HepG2 (cell line): ENCODE measurements around the gene UGGT1. TPM values are rescaled to one million over a fixed set of nuclear protein-coding genes. Genes with fewer than 3 reads are reported as not detected.

Experiments
- AKNA ChIP-seq: sonication (generic); formaldehyde crosslinking; IDR thresholded peaks from 2 replicates; pipeline ENCODE4 v1.4.0; 2020; ENCODE audit warnings: missing genetic modification reagents, borderline replicate concordance
- BCL6 ChIP-seq: IDR thresholded peaks from 2 replicates; pipeline ENCODE4 v1.6.1; 2016; ENCODE audit warnings: missing genetic modification reagents, missing compliant biosample characterization
- KDM6A ChIP-seq: IDR thresholded peaks from 2 replicates; pipeline ENCODE4 v1.6.1; 2016; ENCODE audit warnings: low read depth
- NCOA2 ChIP-seq: sonication (generic); formaldehyde crosslinking; IDR thresholded peaks from 2 replicates; pipeline ENCODE4 v1.8.0; 2022; ENCODE audit warnings: inconsistent platforms
- NFE2L1 ChIP-seq: sonication (generic); formaldehyde crosslinking; IDR thresholded peaks from 2 replicates; pipeline ENCODE4 v1.4.0; 2020; ENCODE audit warnings: missing genetic modification reagents, mild to moderate bottlenecking, borderline replicate concordance
- NR0B2 ChIP-seq: sonication (generic); formaldehyde crosslinking; IDR thresholded peaks from 2 replicates; pipeline ENCODE4 v1.4.0; 2020; ENCODE audit warnings: mild to moderate bottlenecking, missing genetic modification reagents
- SETDB1 ChIP-seq: sonication (generic); formaldehyde crosslinking; IDR thresholded peaks from 2 replicates; pipeline ENCODE4 v1.5.1; 2020; ENCODE audit warnings: missing genetic modification reagents, mild to moderate bottlenecking, borderline replicate concordance
- SMAD9 ChIP-seq: sonication (generic); formaldehyde crosslinking; IDR thresholded peaks from 2 replicates; pipeline ENCODE4 v1.5.1; 2020; ENCODE audit warnings: mild to moderate bottlenecking, missing genetic modification reagents
- ZFP62 ChIP-seq: sonication (generic); formaldehyde crosslinking; IDR thresholded peaks from 2 replicates; pipeline ENCODE4 v1.4.0; 2020; ENCODE audit warnings: missing genetic modification reagents
- ZFP90 ChIP-seq: sonication (generic); formaldehyde crosslinking; IDR thresholded peaks from 2 replicates; pipeline ENCODE4 v1.8.0; 2022; ENCODE audit warnings: missing genetic modification reagents, mild to moderate bottlenecking, inconsistent platforms, borderline replicate concordance
- ZIK1 ChIP-seq: sonication (generic); formaldehyde crosslinking; IDR thresholded peaks from 2 replicates; pipeline ENCODE4 v1.5.0; 2020; ENCODE audit warnings: mild to moderate bottlenecking, low read depth, missing genetic modification reagents, borderline replicate concordance
- ZMAT3 ChIP-seq: sonication (generic); formaldehyde crosslinking; conservative IDR thresholded peaks from 2 replicates; pipeline ENCODE4 v1.7.0; 2021; ENCODE audit warnings: missing genetic modification reagents
- ZNF136 ChIP-seq: sonication (generic); formaldehyde crosslinking; IDR thresholded peaks from 2 replicates; pipeline ENCODE4 v1.8.1; 2022; ENCODE audit warnings: low read depth, mild to moderate bottlenecking, moderate library complexity, missing genetic modification reagents
- ZNF180 ChIP-seq: sonication (generic); formaldehyde crosslinking; IDR thresholded peaks from 2 replicates; pipeline ENCODE4 v1.4.0; 2020; ENCODE audit warnings: low read depth, missing genetic modification reagents, borderline replicate concordance
- ZNF570 ChIP-seq: sonication (generic); formaldehyde crosslinking; IDR thresholded peaks from 2 replicates; pipeline ENCODE4 v1.4.0; 2020; ENCODE audit warnings: mild to moderate bottlenecking, missing genetic modification reagents, borderline replicate concordance
- ZNF749 ChIP-seq: sonication (generic); formaldehyde crosslinking; IDR thresholded peaks from 2 replicates; pipeline ENCODE4 v1.8.0; 2022; ENCODE audit warnings: mild to moderate bottlenecking, missing genetic modification reagents, moderate library complexity, borderline replicate concordance
- polyA plus RNA-seq, 8 experiments: library from polyadenylated mRNA; depleted of rRNA in 3 of 8; stranded (reverse) in 7 of 8; unstranded in 1 of 8; fragments of >200 nt; fragmentation: Illumina TruSeq in 4 of 8; extraction: Trizol in 4 of 8; gene quantifications; 2 replicates each; pipeline versions ENCODE4 v1.2.1 to v1.2.3, GENCODE V29; 2011 to 2016; ENCODE audit warnings: low read depth in 4 of 8, missing spikeins in 1 of 8, mixed read lengths in 1 of 8; ENCODE audit not compliant: insufficient read depth in 1 of 8
- total RNA-seq, 5 experiments: library from RNA; depleted of rRNA; stranded (reverse); fragments of >200 nt; fragmentation: Illumina TruSeq; extraction: Trizol; gene quantifications; 2 replicates each; pipeline ENCODE4 v1.2.3, GENCODE V29; 2016; ENCODE audit warnings: low read depth in 1 of 5
- TF ChIP-seq, protein P1 (sequence below): sonication (generic); formaldehyde crosslinking; IDR thresholded peaks from 2 replicates; pipeline ENCODE4 v1.8.1; 2023; ENCODE audit warnings: mild to moderate bottlenecking, missing genetic modification reagents
- TF ChIP-seq, protein P2 (sequence below): sonication (generic); formaldehyde crosslinking; IDR thresholded peaks from 2 replicates; pipeline ENCODE4 v1.9.0; 2021; ENCODE audit warnings: missing genetic modification reagents, mild to moderate bottlenecking, borderline replicate concordance
- TF ChIP-seq, protein P3 (sequence below): fragments of 450-650 bp; IDR thresholded peaks from 2 replicates; pipeline ENCODE4 v1.6.1; 2016

UGGT1 gene
- total and polyA plus RNA-seq, 2 of the 13 experiments (the other 11 are each of a cell fraction or from before 2014, with no cell fraction given): 35.8 to 83.2 TPM

DNA sequence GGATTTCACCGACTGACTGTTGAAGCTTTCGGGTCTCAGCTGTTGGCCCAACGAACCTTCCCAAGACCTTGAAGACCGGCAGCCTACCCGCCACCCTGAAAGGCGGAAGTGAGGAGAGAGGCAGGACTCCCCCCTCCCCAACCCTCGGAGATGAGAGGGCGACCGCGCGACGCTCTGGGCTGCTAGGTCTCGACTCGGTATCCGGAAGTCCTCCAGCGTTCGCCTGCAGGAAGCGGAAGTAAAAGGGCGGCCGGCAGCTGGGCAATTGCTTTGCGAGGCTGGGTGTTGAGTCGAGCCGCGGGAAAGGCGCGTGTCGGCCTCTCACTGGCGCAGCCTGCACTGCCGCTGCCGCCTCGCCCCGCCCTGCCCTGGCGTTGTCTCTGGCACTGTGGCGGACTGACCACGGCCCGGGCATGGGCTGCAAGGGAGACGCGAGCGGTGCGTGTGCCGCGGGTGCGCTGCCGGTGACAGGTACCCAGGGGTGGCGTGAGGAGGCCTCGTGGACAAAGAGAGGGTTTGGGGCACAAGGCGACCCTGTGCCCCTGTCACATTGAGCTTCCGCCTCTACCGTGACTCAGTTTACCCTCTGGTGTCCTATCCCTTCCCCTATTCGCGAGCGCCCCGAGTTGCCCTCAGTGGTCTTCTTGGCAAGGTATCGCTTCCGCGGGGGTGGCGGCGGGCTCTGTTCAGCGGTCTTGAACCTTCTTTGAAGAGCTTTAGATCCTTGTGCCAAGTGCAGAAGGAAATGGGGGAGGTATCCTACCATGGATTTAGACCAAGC is at the start of gene UGGT1 (continued):
- TF ChIP-seq ZNF749 (CRISPR knock-in tag): peak; percentile 97
- no peak for TF ChIP-seq KDM6A (CRISPR knock-in tag)
- TF ChIP-seq SETDB1 (CRISPR knock-in tag): no peak
- no peak for TF ChIP-seq ZNF570 (CRISPR knock-in tag)
- TF ChIP-seq BCL6 (CRISPR knock-in tag): no peak; the same call in 1 of the 2 replicates
- peak; percentile 86; the same call in 1 of the 2 replicates for TF ChIP-seq SMAD9 (CRISPR knock-in tag)
- TF ChIP-seq AKNA (CRISPR knock-in tag): no peak
- TF ChIP-seq, protein P1, sequence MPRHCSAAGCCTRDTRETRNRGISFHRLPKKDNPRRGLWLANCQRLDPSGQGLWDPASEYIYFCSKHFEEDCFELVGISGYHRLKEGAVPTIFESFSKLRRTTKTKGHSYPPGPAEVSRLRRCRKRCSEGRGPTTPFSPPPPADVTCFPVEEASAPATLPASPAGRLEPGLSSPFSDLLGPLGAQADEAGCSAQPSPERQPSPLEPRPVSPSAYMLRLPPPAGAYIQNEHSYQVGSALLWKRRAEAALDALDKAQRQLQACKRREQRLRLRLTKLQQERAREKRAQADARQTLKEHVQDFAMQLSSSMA (CRISPR knock-in tag): peak; percentile 91; the same call in 1 of the 2 replicates
- no peak for TF ChIP-seq ZFP62 (CRISPR knock-in tag)
- TF ChIP-seq, protein P2, sequence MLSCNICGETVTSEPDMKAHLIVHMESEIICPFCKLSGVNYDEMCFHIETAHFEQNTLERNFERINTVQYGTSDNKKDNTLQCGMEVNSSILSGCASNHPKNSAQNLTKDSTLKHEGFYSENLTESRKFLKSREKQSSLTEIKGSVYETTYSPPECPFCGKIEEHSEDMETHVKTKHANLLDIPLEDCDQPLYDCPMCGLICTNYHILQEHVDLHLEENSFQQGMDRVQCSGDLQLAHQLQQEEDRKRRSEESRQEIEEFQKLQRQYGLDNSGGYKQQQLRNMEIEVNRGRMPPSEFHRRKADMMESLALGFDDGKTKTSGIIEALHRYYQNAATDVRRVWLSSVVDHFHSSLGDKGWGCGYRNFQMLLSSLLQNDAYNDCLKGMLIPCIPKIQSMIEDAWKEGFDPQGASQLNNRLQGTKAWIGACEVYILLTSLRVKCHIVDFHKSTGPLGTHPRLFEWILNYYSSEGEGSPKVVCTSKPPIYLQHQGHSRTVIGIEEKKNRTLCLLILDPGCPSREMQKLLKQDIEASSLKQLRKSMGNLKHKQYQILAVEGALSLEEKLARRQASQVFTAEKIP (CRISPR knock-in tag): no peak
- no peak; the same call in 1 of the 2 replicates for TF ChIP-seq ZMAT3 (CRISPR knock-in tag)
- peak; percentile 85 for TF ChIP-seq ZIK1 (CRISPR knock-in tag)
- TF ChIP-seq ZFP90: peak; percentile 89
- TF ChIP-seq, protein P3, sequence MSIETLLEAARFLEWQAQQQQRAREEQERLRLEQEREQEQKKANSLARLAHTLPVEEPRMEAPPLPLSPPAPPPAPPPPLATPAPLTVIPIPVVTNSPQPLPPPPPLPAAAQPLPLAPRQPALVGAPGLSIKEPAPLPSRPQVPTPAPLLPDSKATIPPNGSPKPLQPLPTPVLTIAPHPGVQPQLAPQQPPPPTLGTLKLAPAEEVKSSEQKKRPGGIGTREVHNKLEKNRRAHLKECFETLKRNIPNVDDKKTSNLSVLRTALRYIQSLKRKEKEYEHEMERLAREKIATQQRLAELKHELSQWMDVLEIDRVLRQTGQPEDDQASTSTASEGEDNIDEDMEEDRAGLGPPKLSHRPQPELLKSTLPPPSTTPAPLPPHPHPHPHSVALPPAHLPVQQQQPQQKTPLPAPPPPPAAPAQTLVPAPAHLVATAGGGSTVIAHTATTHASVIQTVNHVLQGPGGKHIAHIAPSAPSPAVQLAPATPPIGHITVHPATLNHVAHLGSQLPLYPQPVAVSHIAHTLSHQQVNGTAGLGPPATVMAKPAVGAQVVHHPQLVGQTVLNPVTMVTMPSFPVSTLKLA: peak; percentile 76
- TF ChIP-seq NFE2L1 (CRISPR knock-in tag): peak; percentile 81; the same call in 1 of the 2 replicates
- peak; percentile 98 for TF ChIP-seq NR0B2 (CRISPR knock-in tag)
- TF ChIP-seq ZNF136 (CRISPR knock-in tag): peak; percentile 99
- peak; percentile 75 for TF ChIP-seq NCOA2 (CRISPR knock-in tag)
- TF ChIP-seq ZNF180: no peak
